GM19397 (cell line): Measurements from ENCODE around the gene AXDND1.

Experiments used
- ATAC-seq: cut with Tn5 transposase; IDR thresholded peaks from one replicate; pipeline ENCODE4 v1.9.1; 2021; ENCODE audit warnings: mild to moderate bottlenecking, moderate library complexity; ENCODE audit not compliant: unreplicated experiment

Gene AXDND1

DNA sequence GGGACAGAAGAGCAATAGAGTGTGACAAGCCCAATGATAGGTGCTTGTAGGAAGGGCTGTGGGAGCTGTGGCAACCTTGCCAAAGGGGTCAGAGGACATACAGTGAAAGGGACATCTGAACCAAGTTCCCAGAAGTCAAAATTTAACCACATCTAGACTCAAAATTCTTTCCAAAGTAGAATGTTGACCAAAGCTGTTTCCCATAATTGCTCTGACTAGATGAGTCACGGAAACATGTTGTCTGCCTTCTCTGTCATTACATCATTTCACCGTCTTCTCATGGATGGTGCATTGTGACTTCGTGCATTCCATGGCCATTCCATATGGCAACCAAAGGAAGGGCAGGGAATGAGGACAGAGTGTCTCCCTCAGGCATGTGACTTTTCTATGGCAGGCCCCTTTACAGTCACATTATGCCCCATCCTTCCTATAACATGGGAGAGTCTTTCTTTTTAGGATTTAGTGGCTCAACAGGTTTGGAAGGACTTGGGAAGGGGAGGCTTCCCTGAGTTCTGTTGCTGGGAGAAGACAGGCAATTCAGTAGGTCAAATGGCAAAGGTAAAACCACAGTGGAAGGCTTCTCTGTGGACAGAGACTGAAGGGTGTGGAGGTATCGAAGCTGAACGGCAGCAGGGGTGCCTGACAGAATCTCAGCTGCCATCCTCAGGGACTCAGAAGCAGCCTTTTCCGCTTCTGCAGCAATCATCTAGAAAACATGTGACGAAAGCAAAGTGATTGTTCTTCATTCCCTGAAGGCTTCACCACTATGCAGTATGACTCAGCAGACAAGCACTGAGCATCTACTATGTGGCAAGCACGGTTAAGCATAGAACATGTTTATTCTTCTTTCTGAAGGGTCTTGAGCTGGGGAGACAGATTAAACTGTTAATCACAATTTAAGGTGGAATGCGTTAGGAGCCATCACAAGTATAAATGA, 185.2 kb downstream of the AXDND1 start:
- ATAC-seq, result no peak

DNA sequence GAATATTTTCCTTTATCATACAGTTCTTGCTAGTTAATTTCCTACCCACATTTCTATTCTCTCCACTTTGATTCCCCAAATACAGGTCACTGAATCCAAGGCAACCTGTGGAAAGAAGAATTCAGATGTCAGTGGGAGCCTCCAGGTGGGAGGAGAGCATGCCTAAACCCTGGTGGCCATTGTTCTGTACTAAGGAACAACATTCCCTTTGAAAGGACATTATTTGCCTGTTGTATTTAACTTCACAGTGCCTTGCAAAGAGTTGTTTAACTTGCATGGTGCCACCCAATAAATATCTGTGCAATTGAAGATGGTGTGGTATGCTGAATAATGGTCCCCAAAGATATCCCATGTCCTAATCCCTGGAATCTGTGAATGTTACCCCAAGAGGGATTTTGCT, 188.7 kb downstream of the AXDND1 start:
- no peak for ATAC-seq

DNA sequence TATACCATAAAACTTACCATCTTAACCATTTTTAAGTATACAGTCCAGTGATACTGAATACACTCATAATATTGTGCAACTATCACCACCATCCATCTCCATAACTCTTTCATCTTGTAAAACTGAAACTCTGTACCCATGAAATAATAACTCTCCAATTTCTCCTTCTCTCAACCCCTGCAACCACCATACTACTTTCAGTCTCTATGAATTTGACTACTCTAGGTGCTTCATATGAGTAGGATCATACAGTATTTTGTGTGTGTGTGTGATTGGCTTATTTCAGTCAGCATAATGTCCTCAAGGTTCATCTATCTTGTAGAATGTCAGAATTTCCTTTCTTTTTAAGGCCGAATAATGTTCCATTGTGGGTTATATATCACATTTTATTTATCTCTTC, 192.3 kb downstream of the AXDND1 start:
- no peak for ATAC-seq

DNA sequence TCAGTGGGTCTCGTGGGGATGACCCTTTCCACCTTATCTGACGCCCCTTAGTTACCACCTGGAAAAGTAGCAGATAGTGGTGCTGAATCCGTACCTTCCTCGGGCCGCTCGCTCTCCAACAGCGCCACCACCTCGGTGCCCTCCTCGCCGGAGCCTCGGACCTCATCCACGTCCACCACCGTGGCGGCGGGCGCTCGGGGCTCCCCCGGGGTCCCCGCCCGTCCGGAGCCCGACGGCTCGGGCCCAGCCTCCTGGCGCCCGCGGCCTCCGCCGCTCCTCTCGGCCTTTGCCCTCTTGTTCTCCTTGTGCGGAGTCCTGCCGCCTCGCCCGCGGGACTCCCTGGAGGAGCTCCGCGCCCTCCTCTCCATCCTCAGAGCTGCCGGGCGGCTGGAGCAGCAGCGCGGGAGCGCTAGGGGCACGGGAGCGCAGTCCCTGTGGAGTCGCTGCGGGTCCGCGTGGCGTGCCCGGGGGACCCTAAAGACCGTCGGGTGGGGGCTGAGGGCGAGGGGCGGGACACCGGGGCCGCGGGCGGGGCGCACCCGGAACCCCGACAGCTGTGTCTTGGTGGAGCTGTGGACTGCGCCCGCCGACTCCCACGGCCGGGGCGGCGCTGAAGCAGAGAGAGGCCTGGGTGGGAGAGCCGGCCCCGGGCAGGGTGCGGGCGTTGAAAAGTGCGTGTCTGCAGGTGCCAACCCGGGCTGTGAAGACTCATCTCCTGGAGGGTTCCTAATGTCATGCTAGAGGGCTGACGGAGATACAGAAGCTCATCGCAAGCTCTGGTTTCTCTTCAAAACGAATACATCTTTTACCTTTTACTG, 209.9 kb downstream of the AXDND1 start, which contains the start of gene NPHS2:
TSS of gene NPHS2 (minus strand) at position 452 of the 818 bp plus-strand sequence. CDS start at position 368, 84 bp downstream.
- no peak for ATAC-seq

DNA sequence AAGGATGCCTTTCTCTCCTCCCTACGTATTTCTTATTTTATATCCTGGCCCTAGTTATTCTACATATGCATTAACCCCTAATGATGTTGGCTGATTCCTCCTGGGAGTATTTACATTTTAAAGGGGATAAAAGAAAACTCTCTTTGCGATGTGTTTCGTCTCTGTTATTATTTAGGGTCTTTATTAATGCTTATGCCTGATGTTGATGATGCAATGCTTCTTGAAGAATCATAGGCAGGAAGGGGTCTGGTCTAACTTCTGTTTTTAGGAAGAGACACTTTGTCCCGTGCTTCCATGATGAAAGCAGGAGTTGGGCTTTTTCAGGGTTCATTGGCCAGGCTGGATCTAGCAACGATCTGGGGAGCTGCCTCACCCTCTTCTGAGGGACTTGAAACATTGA, 210.7 kb downstream of the AXDND1 start:
- no peak for ATAC-seq

DNA sequence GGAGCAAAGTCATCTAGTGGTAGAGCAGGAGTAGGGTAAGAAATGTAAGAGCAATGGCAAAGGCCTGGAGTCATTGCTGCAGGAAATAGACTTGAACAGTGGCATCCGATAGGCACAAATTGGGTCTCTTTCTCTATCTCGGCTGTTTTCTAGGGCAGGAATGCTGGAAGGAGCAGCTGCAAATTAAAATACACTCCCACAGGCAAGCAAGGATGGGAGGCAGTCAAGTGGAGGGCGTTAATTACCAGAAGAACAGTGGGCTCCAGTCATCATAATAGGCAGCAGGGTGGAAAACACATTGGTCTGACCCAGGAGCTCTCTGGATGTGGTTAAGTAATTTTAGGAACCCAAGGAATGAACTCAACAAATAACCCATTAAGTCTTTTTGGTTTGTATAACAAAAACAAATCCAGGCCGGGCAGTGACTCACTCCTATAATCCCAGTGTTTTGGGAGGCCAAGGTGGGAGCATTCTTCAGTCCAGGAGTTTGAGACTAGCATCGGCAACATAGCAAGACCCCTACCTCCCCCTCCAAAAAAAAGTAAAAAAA, 218.1 kb downstream of the AXDND1 start:
- ATAC-seq, result no peak

DNA sequence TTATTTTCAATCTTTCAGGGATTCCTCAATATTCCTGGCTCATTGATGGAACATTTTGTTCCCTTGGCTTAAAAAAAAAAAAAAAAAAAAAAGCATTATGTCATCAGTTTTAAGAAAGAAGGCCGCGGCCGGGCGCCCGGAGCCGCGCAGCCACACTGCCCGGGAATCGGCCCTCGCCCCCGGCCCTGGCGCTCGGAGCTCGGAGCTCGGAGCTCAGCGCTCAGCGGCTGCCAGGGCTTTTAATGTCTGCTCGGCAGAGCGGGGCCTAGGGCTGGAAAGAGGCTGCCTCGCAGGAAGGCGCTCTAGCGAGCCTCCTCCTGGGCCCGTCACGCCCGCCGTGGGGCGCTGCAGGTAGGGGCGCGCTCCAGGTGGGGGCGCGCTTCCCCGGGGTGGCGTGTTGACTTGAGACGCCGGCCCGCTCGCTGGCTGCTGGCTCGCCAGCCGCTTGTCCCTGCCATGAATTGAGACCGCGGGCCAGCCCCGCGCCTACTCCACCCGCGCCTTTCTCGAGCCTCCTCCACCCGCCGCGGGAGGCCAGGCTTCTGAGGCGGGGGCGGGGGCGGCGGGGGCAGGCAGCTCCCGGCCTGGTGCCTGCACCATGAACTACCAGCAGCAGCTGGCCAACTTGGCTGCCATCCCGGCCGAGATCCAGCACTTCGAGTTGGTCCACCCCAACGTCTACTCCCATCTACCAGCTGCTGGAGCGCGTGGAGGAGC, 220.5 kb downstream of the AXDND1 start:
- ATAC-seq, result no peak

DNA sequence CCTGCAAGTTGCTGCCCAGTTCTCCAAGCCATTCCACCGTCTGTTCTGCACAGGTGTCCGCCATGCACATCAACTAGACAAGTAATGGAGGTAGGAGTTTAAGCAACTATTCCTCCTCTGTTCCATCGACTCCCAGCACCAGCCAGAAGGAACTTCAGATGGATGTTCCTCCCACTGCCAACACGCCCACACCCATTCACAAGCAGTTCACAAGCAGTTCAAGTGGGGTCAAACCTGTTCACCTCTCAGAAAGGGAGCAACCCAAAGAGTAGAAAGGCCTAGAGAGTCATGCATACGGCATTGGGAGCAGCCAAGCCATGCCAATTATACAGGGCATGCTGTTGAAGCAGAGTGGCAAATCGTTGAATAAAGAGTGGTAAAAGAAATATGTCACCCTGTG, 221.6 kb downstream of the AXDND1 start:
- ATAC-seq, result no peak

DNA sequence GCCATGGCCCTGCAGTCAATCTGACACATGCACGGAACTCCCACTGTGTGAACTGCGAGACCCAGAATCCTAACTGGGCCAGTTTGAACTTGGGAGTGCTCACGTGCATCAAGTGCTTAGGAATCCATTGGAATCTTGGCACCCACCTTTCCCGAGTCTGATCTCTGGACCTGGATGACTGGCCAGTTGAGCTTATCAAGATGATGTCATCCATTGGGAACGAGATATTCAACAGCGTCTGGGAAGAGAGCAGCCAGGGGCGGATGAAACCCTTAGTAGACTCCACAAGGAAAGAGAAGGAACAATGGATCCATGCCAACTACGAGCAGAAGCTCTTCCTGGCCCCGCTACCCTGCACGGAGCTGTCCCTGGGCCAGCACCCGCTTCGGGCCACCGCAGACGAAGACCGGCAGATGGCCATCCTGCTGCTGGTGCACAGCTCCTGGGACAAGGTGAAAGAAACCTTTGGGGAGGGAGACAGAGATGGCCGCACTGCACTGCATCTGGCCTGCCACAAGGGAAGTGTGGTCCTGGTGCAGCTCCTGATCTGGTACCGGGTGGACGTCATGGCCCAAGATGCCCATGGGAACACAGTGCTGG, 222.8 kb downstream of the AXDND1 start:
- ATAC-seq, result no peak

DNA sequence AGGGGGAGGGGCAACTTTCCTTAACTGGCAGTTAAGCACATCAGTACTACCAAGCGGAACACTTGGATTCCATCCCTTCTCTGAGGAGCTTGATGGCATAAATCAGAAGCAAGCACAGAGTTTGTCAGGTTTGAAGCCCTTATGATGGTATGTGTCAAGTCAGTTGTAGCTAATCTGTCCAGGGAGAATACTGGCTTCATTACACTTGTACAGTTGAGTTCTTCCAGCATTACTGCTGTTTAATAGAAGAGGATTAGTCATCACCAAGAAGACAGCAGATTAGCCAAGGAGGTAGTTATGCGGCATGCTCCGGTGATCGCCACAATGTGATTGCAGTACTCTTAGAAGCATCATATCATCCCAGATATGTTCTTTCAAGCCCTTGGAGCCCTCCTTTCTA, 223.7 kb downstream of the AXDND1 start:
- ATAC-seq, result no peak

DNA sequence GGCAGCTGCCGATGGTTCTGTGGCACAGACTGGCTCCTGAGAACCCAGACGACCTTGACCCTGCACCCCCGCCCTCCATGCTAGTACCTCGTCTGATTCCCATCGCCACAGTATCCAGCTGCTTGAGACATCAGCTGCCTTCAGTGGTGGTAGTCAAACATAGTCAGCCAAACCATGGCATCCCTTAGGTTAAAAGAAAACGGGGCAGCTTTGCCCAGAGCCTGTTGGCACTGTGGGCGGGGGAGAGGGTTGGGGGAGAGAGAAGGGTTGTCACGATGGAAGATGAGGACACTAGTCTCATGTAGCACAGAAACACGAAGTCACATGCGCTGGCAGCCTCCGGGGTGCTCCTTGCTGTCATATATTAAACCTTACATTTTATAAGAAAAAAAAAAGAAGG, 224.9 kb downstream of the AXDND1 start:
- ATAC-seq, result no peak

DNA sequence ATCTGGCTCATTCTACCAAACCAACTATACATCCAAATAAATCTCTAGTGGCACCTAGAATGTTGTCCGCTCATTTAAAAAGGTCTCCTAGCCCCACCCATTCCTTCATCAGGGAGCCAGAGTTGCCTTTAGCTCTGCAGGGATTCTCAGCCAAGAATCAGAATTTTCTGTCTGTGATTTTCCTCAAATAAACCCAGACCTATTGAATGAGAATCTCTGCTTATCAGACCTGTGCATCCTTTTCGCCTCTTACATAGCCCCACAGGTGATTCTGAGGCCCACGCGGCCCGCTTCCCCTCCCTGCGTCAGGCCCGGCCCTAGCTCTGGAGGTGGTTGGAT, 225.5 kb downstream of the AXDND1 start:
- no peak for ATAC-seq

DNA sequence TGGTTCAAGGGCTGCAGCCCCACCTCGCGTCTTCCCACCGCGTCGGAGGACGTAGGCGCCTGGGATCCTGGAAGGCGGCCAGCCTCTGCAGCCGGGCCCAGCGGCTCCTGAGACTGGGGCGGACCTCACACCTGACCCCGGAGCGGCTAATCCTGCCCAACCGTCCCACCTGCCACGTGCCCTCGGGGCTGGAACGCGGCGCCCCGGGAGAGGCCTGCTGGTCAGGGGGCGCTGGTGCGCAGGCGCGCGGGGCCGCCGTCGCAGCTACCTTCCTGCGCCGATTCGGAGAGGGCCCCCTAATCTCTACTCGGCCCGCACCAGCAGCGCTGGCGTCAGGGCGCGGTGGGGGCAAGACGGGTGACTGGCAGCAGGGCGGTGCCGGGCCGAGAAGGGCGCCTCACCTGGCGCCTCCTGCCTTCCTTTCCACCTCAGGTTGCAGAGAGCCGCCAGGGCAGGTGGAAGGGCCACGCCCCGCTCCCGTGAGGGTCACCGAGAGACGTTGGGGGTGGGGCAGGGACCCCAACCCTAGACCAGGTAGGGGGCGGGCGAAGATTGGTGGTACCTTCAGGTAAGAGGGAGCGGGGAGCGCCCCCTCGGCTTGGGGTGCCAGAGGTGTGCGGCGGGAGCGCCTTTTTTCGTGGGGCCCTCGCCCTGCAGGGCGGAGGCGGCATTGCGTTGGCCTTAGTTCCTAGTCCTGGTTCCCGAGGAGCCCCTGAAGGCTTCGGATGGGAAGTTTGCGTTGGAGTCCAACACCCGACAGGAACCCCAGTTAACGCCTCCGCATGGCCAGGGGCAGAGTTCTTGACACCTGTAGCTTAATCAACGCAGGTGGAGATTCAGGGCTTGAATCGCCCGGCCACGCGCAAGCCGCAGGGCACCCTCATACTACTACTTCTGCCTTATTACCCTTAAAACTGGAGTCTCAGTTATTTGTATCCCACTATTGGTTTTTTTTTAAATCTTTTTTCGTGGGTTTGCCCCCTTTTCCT, 226.1 kb downstream of the AXDND1 start, which contains the start of gene TDRD5:
TSS of gene TDRD5 (plus strand) at position 241 of the 989 bp plus-strand sequence. CDS start 784 bp downstream, outside the sequence.
- no peak for ATAC-seq

DNA sequence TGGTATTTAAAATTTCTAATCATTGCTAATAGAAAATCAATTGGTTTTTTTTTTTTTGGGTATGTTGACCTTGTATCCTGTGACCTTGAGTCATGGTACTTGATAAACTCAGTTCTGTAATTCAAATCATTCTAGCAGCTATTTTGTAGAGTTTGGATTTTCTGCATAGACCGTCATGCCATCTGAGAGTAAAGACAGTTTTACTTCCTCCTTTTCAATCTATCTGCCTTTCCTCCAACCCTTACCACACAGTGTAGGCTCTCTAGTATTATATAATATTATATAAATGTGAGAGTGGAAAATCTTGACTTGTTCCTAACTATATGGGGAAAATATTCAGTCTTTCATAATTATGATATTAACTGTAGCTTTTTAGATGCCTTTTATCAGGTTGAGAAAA, 232.9 kb downstream of the AXDND1 start:
- no peak for ATAC-seq

DNA sequence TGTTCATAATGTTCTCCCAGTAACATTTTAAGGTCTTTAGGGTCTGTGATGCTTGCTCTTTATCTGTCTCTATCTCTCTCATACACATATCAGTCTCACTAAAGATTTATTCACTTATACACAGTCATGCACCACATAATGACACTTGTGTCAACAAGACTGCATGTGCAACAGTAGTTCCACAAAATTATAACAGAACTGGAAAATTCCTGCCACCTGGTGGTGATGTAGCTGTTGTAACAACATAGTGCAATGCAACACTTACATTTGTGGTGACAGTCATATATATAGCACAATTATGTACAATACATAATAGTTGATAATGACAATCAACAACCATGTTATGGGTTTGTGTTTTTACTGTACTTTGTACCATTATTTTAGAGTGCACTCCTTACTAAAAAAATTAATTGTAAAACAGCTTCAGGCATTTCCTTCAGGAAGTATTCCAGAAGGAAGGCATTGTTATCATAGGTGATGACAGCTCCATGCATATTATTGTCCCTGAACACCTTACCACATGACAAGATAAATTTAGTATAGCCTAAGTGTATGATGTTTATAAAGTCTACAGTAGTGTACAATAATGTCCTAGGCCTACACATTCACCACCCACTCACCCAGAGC, 234.0 kb downstream of the AXDND1 start:
- ATAC-seq, result no peak

DNA sequence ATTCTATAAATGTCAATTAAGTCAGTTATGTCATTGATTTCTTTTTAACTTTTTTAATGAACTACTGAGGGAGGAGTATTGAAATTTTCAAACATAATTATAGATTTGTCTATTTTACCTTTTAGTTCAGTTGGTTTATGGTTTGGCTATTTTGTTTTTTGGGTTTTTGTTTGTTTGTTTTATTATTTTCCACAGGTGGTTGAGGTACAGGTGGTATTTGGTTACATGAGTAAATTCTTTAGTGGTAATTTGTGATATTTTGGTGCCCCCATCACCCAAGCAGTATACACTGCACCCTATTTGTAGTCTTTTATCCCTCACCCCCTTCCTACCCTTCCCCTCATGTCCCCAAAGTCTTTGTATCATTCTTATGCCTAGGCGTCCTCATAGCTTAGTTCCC, 235.3 kb downstream of the AXDND1 start:
- ATAC-seq, result no peak
